ENCODE measurements around the gene ADCY9.
A peak's percentile ranks its signal among the peaks of the same experiment; 100 is the strongest.
"Not testable (repeated sequence)": the region's sequence is repeated elsewhere in the genome, so short reads cannot be mapped to it uniquely, and the experiment has no call there.

ADCY9 gene

DNA sequence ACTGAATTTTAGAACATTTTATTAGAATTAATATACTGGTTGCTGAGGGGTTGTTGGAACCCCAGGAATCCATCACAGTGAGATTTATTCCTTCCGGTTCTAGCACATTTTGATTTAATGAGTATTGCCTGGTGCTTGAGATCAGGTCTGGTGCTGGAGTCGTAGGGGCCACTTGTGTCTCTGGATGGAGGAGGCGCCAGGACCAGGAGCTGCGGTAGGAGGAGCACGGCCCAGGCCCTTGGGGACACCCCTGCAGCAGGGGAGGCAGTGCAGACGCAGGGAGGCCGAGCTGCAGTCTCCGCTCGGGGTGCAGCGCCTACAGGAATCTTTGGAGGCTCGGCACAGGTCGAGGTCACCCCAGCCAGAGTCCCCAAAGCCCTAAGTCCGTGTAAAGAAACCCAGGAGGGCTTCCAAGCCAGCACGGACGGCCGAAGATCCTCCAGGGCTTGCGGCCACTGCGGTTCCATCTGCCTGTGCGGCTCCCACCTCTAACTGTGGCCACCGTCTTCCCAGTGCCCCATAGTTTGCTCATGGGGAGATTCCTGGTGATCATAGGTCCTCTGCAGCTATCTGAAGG is 169.6 kb downstream of the ADCY9 start:
- Histone ChIP-seq H3K27me3 (ENCODE audit: control insufficient read depth, insufficient read depth, low read length) (no peaks in the 10 kb centered on the region), H3K4me3 (ENCODE audit: low read depth, low read length) (no peak overlapping the region), H3K9ac (ENCODE audit: low read length) (peak overlapping the region; percentile 33), H3K9me3 (ENCODE audit: control insufficient read depth, insufficient read depth, low read depth, low read length) (peaks cover 4% of the 10 kb centered on the region; the same call in 1 of the 2 replicates), H3K4me1 (ENCODE audit: control insufficient read depth, insufficient read depth, low read length) (no peaks in the 10 kb centered on the region), H3K36me3 (ENCODE audit: control insufficient read depth, insufficient read depth, low read length) (no peaks in the 10 kb centered on the region), H3K27ac (ENCODE audit: low read depth, low read length) (no peak overlapping the region)

DNA sequence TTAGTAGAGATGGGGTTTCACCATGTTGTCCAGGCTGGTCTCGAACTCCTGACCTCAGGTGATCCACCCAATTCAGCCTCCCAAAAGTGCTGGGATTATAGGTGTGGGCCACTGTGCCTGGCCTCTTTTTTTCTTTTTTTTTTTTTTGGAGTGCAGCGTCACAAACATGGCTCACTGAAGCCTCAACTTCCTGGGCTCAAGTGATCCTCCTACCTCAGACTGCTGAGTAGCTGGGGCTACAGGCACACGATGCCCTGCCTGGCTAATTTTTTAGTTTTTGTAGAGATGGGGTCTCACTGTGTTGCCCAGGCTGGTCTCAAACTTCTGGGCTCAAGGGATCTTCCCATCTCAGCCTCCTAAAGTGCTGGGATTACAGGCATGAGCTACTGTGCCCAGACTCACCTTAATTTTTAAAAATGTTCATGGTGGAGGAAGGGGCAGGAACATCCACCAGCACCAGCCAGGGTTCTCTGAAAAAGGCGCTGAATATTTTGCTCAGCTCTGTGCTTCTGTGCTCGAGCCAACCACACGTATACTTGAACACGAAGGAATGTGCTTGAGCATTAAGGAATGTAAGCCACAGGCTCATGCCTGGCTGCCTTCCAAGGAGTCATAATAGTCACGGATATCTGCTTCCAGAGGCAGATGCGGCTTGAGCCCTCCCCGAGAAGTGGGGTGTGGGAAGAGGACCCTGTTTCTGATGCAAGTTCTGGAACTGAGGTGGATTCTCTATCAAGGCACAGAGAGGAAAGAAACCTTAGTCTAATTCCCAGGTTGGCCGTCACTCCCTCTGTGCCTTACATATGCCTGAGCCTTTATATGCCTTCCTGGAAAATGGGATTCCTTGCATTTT is 170.3 kb downstream of the ADCY9 start:
- H3K36me3 ChIP-seq (ENCODE audit: control insufficient read depth, insufficient read depth, low read length) = no peaks in the 10 kb centered on the region
- peaks cover 4% of the 10 kb centered on the region; the same call in 1 of the 2 replicates for H3K9me3 ChIP-seq (ENCODE audit: control insufficient read depth, insufficient read depth, low read depth, low read length)
- H3K4me3 ChIP-seq (ENCODE audit: low read depth, low read length) = no peak overlapping the region
- no peak overlapping the region for H3K27ac ChIP-seq (ENCODE audit: low read depth, low read length)
- H3K27me3 ChIP-seq (ENCODE audit: control insufficient read depth, insufficient read depth, low read length) = no peaks in the 10 kb centered on the region
- no peak overlapping the region for H3K9ac ChIP-seq (ENCODE audit: low read length)
- H3K4me1 ChIP-seq (ENCODE audit: control insufficient read depth, insufficient read depth, low read length) = no peaks in the 10 kb centered on the region

DNA sequence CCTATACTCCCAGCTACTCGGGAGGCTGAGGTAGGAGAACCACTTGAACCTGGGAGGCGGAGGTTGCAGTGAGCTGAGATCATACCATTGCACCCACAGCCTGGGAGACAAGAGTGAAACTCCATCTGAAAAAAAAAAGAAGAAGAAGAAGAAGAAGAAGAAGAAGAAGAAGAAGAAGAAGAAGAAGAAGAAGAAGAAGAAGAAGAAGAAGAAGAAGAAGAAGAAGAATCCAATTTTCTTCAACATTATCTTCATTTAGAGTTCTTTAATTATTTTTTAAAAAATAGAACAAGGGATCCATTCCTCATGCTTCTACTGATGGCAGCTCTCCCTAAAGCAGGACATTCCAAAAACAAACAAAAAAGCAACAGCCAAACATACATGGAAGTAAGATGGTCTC is 171.8 kb downstream of the ADCY9 start:
- H3K27ac ChIP-seq (ENCODE audit: low read depth, low read length); H3K9me3 ChIP-seq (ENCODE audit: control insufficient read depth, insufficient read depth, low read depth, low read length); H3K4me3 ChIP-seq (ENCODE audit: low read depth, low read length); H3K36me3 ChIP-seq (ENCODE audit: control insufficient read depth, insufficient read depth, low read length); H3K27me3 ChIP-seq (ENCODE audit: control insufficient read depth, insufficient read depth, low read length); H3K9ac ChIP-seq (ENCODE audit: low read length); H3K4me1 ChIP-seq (ENCODE audit: control insufficient read depth, insufficient read depth, low read length): not testable (repeated sequence)

DNA sequence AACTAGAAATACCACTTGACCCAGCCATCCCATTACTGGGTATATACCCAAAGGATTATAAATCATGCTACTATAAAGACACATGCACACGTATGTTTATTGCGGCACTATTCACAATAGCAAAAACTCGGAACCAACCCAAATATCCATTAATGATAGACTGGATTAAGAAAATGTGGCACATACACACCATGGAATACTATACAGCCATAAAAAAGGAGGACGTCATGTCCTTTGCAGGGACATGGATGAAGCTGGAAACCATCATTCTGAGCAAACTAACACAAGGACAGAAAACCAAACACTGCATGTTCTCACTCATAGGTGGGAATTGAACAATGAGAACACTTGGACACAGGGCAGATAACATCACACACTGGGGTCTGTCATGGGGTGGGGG is 174.1 kb downstream of the ADCY9 start:
- H3K4me3 ChIP-seq (ENCODE audit: low read depth, low read length); H3K9me3 ChIP-seq (ENCODE audit: control insufficient read depth, insufficient read depth, low read depth, low read length); H3K9ac ChIP-seq (ENCODE audit: low read length); H3K27me3 ChIP-seq (ENCODE audit: control insufficient read depth, insufficient read depth, low read length); H3K4me1 ChIP-seq (ENCODE audit: control insufficient read depth, insufficient read depth, low read length); H3K36me3 ChIP-seq (ENCODE audit: control insufficient read depth, insufficient read depth, low read length); H3K27ac ChIP-seq (ENCODE audit: low read depth, low read length): not testable (repeated sequence)

DNA sequence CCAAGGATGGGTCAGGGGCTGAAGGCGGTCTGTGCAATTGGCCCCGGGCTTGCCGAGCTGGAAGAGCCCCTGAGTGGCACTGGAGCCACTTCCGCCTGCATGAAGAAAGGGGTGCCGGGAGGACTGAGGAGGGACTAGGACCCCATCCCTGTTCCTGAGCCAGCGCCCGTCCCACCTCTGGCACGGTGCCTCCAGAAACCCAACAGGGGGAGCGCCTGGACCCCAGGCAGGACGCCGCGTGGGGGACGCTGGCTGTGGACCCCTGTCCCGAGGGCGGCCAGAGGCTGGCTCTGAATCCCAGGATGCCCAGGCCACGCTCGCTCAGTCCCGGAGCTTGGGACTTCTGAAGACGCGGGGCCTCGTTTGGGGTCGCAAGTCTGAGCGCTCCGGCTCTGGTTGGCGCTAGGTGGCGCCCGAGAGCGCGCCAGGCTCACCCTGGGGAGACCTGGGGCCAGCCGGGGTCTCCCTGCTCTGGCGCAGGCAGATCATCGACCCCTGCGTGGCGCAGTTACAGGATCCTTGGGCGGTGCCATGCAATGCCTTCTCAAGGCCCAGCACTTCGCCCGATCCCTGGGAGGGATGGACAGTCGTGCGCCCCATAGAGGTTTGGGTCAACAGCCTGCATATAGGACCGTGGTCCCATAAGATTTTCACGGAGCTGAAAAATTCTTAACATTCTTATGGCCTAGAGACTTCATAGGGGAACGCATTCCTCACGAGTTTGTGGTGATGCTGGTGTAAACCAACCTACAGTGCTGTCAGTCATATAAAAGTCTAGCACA is 177.2 kb downstream of the ADCY9 start:
- Histone ChIP-seq H3K27ac (ENCODE audit: low read depth, low read length) (no peak overlapping the region), H3K9ac (ENCODE audit: low read length) (peak overlapping the region; percentile 21), H3K4me3 (ENCODE audit: low read depth, low read length) (peak overlapping the region; percentile 49), H3K27me3 (ENCODE audit: control insufficient read depth, insufficient read depth, low read length) (0 out of 2 replicates have a peak, but pooled peaks cover 8% of the 10 kb centered on the region), H3K36me3 (ENCODE audit: control insufficient read depth, insufficient read depth, low read length) (no peaks in the 10 kb centered on the region), H3K9me3 (ENCODE audit: control insufficient read depth, insufficient read depth, low read depth, low read length) (peaks cover 4% of the 10 kb centered on the region; the same call in 1 of the 2 replicates), H3K4me1 (ENCODE audit: control insufficient read depth, insufficient read depth, low read length) (peaks cover 10% of the 10 kb centered on the region; the same call in 1 of the 2 replicates)

DNA sequence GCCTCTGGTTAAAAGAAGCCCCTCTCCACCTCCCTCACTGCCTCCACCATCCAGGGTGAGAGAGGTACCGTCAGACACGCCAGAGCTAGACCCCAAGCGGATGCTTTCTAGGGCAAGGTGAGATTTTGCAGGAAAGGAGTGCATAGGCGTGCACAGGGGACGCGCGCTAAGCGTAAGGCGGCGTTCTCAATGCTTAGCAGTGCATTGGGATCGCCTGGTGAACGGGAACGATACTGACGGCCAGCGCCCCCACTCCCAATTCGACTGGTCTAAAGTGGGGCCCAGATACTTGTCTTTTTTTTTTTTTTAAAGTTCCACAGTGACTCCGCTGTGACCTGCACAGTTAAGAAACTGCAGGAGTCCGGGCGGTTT is 177.8 kb downstream of the ADCY9 start:
- H3K9me3 ChIP-seq (ENCODE audit: control insufficient read depth, insufficient read depth, low read depth, low read length) = peaks cover 4% of the 10 kb centered on the region; the same call in 1 of the 2 replicates
- H3K36me3 ChIP-seq (ENCODE audit: control insufficient read depth, insufficient read depth, low read length) = no peaks in the 10 kb centered on the region
- H3K27me3 ChIP-seq (ENCODE audit: control insufficient read depth, insufficient read depth, low read length) = 0 out of 2 replicates have a peak, but pooled peaks cover 8% of the 10 kb centered on the region
- peak overlapping the region; percentile 49; the same call in 1 of the 2 replicates for H3K4me3 ChIP-seq (ENCODE audit: low read depth, low read length)
- no peak overlapping the region for H3K27ac ChIP-seq (ENCODE audit: low read depth, low read length)
- H3K9ac ChIP-seq (ENCODE audit: low read length) = no peak overlapping the region
- H3K4me1 ChIP-seq (ENCODE audit: control insufficient read depth, insufficient read depth, low read length) = peaks cover 10% of the 10 kb centered on the region; the same call in 1 of the 2 replicates

DNA sequence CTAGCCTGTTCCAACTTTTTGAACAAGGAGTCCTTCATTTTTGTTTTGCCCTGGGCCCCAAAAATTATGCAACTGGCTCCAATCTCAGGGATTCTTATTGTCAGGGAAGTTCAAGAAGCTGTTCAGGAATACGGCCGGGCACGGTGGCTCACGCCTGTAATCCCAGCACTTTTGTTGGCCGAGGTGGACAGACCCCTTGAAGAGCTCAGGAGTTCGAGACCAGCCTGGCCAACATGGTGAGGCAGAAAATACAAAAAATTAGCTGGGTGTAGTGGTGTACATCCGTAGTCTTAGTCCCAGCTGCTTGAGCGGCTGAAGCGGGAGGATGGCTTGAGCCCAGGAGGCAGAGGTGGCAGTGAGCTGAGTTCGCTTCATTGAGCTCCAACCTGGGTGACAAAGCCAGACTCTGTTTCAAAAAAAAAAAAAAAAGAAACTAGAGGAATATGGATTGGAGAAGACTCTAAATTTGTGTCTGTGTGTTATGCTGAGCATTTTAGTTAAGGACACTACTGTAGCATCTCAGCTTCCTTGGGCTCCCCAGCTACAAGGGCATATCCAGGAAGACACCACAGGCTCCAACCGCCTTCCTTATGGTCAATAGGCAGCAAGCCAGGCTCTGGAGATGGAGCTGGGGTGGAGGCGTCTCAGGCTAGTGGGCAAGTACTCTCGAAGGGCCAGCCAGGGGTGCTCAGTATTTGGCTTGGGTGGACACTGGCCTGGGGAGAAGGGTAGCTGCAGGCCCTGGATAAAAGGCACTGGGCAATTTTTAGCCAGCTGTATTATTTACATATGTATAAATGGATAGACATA is 179.0 kb downstream of the ADCY9 start:
- no peak overlapping the region for H3K27ac ChIP-seq (ENCODE audit: low read depth, low read length)

DNA sequence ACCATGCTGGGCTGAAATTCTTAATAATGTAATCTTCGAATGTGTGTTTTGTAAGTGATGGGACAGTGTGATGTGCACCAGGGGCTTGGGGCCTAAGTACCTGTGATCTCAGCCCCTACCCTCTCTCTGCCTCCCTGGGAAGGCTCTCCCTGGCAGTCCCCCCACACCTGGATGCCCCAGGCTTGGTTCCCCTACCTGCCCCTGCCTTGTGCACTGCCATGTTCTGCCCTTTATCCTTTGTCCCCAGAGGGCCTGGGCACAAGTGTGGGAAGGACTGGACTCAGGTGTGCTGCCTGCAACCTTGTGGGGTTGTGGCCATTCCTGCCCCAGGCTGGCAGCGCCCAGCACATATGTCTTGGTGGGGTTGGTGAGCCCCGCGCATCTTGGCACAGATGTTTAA is 180.3 kb downstream of the ADCY9 start:
- Histone ChIP-seq H3K4me1 (ENCODE audit: control insufficient read depth, insufficient read depth, low read length) (peaks cover 10% of the 10 kb centered on the region; the same call in 1 of the 2 replicates), H3K4me3 (ENCODE audit: low read depth, low read length) (no peak overlapping the region), H3K9ac (ENCODE audit: low read length) (no peak overlapping the region)

More for the DNA sequence above, 179.0 kb downstream of the ADCY9 start:
- H3K36me3 ChIP-seq (ENCODE audit: control insufficient read depth, insufficient read depth, low read length) = no peaks in the 10 kb centered on the region
- H3K9me3 ChIP-seq (ENCODE audit: control insufficient read depth, insufficient read depth, low read depth, low read length) = no peaks in the 10 kb centered on the region
- peaks cover 10% of the 10 kb centered on the region; the same call in 1 of the 2 replicates for H3K4me1 ChIP-seq (ENCODE audit: control insufficient read depth, insufficient read depth, low read length)
- 0 out of 2 replicates have a peak, but pooled peaks cover 8% of the 10 kb centered on the region for H3K27me3 ChIP-seq (ENCODE audit: control insufficient read depth, insufficient read depth, low read length)
- H3K4me3 ChIP-seq (ENCODE audit: low read depth, low read length) = no peak overlapping the region
- no peak overlapping the region for H3K9ac ChIP-seq (ENCODE audit: low read length)

DNA sequence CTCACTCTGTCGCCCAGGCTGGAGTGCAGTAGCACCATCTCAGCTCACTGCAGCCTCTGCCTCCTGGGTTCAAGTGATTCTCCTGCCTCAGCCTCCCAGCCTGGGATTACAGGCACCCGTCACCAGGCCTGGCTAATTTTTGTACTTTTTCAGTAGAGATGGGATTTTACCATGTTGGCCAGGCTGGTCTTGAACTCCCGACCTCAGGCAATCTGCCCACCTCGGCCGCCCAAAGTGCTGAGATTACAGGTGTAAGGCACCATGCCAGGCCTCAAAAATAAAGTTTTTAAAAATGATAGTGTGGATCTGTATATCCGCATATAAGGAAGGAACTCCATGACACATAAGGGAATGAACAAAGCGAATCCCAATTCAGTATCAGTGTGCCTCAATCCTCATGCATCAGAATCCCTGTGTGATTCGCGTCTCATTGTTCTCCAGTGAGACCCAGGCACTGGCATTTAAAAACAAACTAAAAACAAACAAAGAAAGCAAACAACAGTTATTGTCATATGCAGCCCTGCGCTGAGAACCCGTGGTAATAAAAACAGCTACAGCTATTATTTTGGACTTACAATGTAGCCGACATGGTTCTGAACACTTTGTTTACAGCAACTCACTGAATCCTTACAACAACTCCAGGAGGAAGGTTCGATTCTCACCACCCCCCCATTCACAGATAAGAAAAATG is 181.6 kb downstream of the ADCY9 start:
- Histone ChIP-seq H3K9me3 (ENCODE audit: control insufficient read depth, insufficient read depth, low read depth, low read length) (no peaks in the 10 kb centered on the region), H3K36me3 (ENCODE audit: control insufficient read depth, insufficient read depth, low read length) (no peaks in the 10 kb centered on the region), H3K9ac (ENCODE audit: low read length) (no peak overlapping the region), H3K4me1 (ENCODE audit: control insufficient read depth, insufficient read depth, low read length) (peaks cover 10% of the 10 kb centered on the region; the same call in 1 of the 2 replicates), H3K27ac (ENCODE audit: low read depth, low read length) (no peak overlapping the region), H3K4me3 (ENCODE audit: low read depth, low read length) (no peak overlapping the region), H3K27me3 (ENCODE audit: control insufficient read depth, insufficient read depth, low read length) (0 out of 2 replicates have a peak, but pooled peaks cover 8% of the 10 kb centered on the region)

More for the DNA sequence above, 180.3 kb downstream of the ADCY9 start:
- Histone ChIP-seq H3K27ac (ENCODE audit: low read depth, low read length) (no peak overlapping the region), H3K27me3 (ENCODE audit: control insufficient read depth, insufficient read depth, low read length) (0 out of 2 replicates have a peak, but pooled peaks cover 8% of the 10 kb centered on the region), H3K36me3 (ENCODE audit: control insufficient read depth, insufficient read depth, low read length) (no peaks in the 10 kb centered on the region), H3K9me3 (ENCODE audit: control insufficient read depth, insufficient read depth, low read depth, low read length) (no peaks in the 10 kb centered on the region)

DNA sequence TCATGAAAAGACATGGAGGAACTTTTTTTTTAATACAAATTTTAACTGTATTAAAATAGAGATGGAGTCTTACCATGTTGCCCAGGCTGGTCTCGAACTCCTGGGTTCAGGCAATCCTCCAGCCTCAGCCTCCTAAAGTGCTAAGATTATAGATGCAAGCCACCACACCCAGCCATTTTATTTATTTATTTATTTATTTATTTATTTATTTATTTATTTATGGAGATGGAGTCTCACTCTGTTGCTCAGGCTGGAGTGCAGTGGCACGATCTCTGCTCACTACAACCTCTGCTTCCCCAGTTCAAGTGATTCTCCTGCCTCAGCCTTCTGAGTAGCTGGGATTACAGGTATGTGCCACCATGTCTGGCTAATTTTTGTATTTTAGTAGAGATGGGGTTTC is 189.1 kb downstream of the ADCY9 start:
- H3K4me3 ChIP-seq (ENCODE audit: low read depth, low read length); H3K27me3 ChIP-seq (ENCODE audit: control insufficient read depth, insufficient read depth, low read length); H3K9me3 ChIP-seq (ENCODE audit: control insufficient read depth, insufficient read depth, low read depth, low read length); H3K9ac ChIP-seq (ENCODE audit: low read length); H3K27ac ChIP-seq (ENCODE audit: low read depth, low read length); H3K36me3 ChIP-seq (ENCODE audit: control insufficient read depth, insufficient read depth, low read length); H3K4me1 ChIP-seq (ENCODE audit: control insufficient read depth, insufficient read depth, low read length): not testable (repeated sequence)
